Neutrophil (primary cell): ENCODE results near the gene A1BG.

Experiments
- H3K27ac ChIP-seq: fragments of 200-600 bp; sonication (generic); 2 replicates; pipeline ENCODE4 v1.5.1; 2016; ENCODE audit warnings: mild to moderate bottlenecking, moderate library complexity
- H3K27me3 ChIP-seq: fragments of 200-600 bp; sonication (generic); 2 replicates; pipeline ENCODE4 v1.6.0; 2016; ENCODE audit warnings: mild to moderate bottlenecking
- H3K36me3 ChIP-seq: fragments of 200-600 bp; sonication (generic); 2 replicates; pipeline ENCODE4 v1.5.1; 2017
- H3K4me1 ChIP-seq, 2 experiments: fragments of 200-600 bp in 1 of 2; sonication (generic) in 1 of 2; 1 replicate in 1 of 2; 2 replicates in 1 of 2; pipeline versions ENCODE4 v1.5.1 to v1.6.1; 2013 to 2016; ENCODE audit warnings: low read depth in 1 of 2, low read length in 1 of 2, mild to moderate bottlenecking in 1 of 2, moderate library complexity in 1 of 2; ENCODE audit not compliant: control insufficient read depth in 1 of 2, insufficient read depth in 1 of 2
- H3K4me3 ChIP-seq, 2 experiments: fragments of 200-600 bp in 1 of 2; sonication (generic) in 1 of 2; 1 replicate in 1 of 2; 2 replicates in 1 of 2; pipeline ENCODE4 v1.5.1; 2013 to 2016; ENCODE audit warnings: low read depth in 1 of 2, low read length in 1 of 2, mild to moderate bottlenecking in 1 of 2, moderate library complexity in 1 of 2
- H3K9me3 ChIP-seq: fragments of 200-600 bp; sonication (generic); 2 replicates; pipeline ENCODE4 v1.5.1; 2016
- CTCF ChIP-seq: fragments of 200-600 bp; sonication (generic); IDR thresholded peaks from 2 replicates; pipeline ENCODE4 v1.5.1; 2016; ENCODE audit warnings: antibody characterized with exemption

The A1BG gene

DNA sequence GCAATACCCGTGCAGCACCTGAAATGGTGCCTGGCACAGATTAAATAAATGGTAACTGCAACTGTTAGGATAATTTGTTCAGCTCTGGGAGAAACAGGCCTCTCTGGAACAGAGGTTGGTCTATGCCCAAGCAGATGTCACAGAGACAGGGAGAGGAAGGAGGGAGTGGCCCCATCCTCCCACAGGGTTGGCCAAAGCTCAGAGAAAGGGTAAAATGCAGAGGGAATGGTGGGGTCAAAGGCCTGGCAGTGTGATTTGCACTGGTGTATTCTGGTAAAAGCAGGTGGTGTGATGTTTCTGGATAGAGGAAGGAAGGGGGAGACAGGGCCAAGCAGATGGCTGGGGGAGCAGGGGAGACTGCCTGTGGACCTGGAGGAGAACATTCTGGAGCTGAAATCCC lies 17.1 kb downstream of the A1BG start:
- Histone ChIP-seq H3K27ac (no peak overlapping the region), H3K36me3 (peaks cover 6% of the 10 kb centered on the region), H3K27me3 (no peaks in the 10 kb centered on the region), H3K9me3 (no peaks in the 10 kb centered on the region), H3K4me1 (no peaks in the 10 kb centered on the region), H3K4me3 (no peak overlapping the region)
- TF ChIP-seq CTCF, result no peak

- no peaks in the 10 kb centered on the region for H3K9me3 ChIP-seq
- H3K4me1 ChIP-seq, result no peaks in the 10 kb centered on the region
- no peak for TF ChIP-seq CTCF
- no peak overlapping the region for H3K27ac ChIP-seq
- H3K27me3 ChIP-seq, result no peaks in the 10 kb centered on the region
- H3K4me3 ChIP-seq, result no peak overlapping the region
- peaks cover 6% of the 10 kb centered on the region for H3K36me3 ChIP-seq
Observed at GRCh38 chr19:58335630-58336029, 17.7 kb downstream of the A1BG start.

GRCh38 chr19:58334691-58335249 lies 18.5 kb downstream of the A1BG start:
- no peaks in the 10 kb centered on the region for H3K27me3 ChIP-seq
- no peaks in the 10 kb centered on the region for H3K4me1 ChIP-seq
- H3K27ac ChIP-seq, result no peak overlapping the region
- peaks cover 6% of the 10 kb centered on the region for H3K36me3 ChIP-seq
- no peak overlapping the region for H3K4me3 ChIP-seq
- no peak for TF ChIP-seq CTCF
- no peaks in the 10 kb centered on the region for H3K9me3 ChIP-seq

DNA sequence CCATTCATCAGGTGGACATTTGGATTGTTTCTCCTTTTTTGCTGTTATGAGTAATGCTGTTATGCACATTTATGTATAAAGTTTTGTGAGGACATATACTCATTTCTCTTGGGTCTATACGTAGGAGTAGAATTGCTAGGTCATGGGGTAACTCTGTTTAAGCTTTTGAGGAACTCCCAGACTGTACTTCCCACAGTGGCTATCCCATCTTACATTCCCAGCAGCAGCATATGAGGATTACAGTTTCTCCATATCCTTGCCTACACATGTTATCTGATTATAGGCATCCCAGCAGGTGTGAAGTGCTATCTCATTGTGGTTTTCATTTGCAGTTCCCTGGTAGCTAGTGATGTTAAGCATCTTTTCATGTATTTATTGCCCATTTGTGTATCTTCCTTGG lies 20.6 kb downstream of the A1BG start:
- no peaks in the 10 kb centered on the region for H3K9me3 ChIP-seq
- H3K4me3 ChIP-seq, result no peak overlapping the region
- no peaks in the 10 kb centered on the region for H3K36me3 ChIP-seq
- TF ChIP-seq CTCF, result no peak
- peaks cover 4% of the 10 kb centered on the region in 2 experiments for H3K4me1 ChIP-seq
- H3K27me3 ChIP-seq, result no peaks in the 10 kb centered on the region
- no peak overlapping the region for H3K27ac ChIP-seq

GRCh38 chr19:58330458-58330857 lies 22.8 kb downstream of the A1BG start:
- no peak for TF ChIP-seq CTCF
- Histone ChIP-seq H3K27me3 (no peaks in the 10 kb centered on the region), H3K4me1 (peaks cover 17 to 21% of the 10 kb centered on the region in 2 experiments), H3K27ac (no peak overlapping the region), H3K36me3 (no peaks in the 10 kb centered on the region), H3K9me3 (no peaks in the 10 kb centered on the region), H3K4me3 (no peak overlapping the region)

DNA sequence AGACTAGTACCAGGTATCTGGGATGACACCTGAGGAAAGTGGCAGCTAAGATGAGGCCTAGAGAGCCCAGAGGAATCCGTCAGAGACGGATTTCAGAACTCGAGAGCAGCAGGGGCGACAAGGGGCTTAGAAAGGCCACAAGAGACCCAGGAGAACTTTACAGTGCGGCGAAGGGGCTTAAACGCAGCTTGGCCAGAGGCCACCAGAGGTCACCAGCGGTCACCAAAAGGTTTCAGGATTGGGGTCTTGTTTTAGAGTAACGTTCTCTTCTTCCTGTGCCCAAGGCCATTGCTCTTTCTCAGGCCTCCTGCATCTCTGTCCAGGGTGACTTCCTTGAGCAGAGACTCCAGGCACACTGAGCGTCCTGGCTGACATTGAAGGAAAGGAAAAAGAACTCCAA lies 24.3 kb downstream of the A1BG start:
- no peak overlapping the region for H3K4me3 ChIP-seq

More for the DNA sequence above, 24.3 kb downstream of the A1BG start:
- no peak for TF ChIP-seq CTCF
- Histone ChIP-seq H3K4me1 (peaks cover 17 to 21% of the 10 kb centered on the region in 2 experiments), H3K36me3 (no peaks in the 10 kb centered on the region), H3K27ac (no peak overlapping the region), H3K27me3 (no peaks in the 10 kb centered on the region), H3K9me3 (no peaks in the 10 kb centered on the region)
